GM23248 (cell line): ENCODE results near the gene CCDC78.

Experiments used
- EZH2 ChIP-seq: fragments of 200-600 bp; sonication (generic); IDR thresholded peaks from 2 replicates; pipeline ENCODE4 v1.6.1; 2018; ENCODE audit warnings: antibody characterized with exemption, mild to moderate bottlenecking; ENCODE audit not compliant: insufficient read depth, poor library complexity, severe bottlenecking
- EZH2phosphoT487 ChIP-seq: fragments of 200-600 bp; sonication (generic); IDR thresholded peaks from 2 replicates; pipeline ENCODE4 v1.6.1; 2018; ENCODE audit warnings: antibody characterized with exemption, moderate library complexity, mild to moderate bottlenecking, low read depth; ENCODE audit not compliant: insufficient read depth

GRCh38 chr16:694863-695354 is 31.3 kb downstream of the CCDC78 start:
- TF ChIP-seq EZH2phosphoT487: no peak; the same call in 1 of the 2 replicates
- no peak for TF ChIP-seq EZH2
